HG02973 (cell line): ENCODE data around the gene TEX10.
"Not testable (repeated sequence)": the region's sequence is repeated elsewhere in the genome, so short reads cannot be mapped to it uniquely, and the experiment has no call there.

Source experiments
- ATAC-seq: cut with Tn5 transposase; IDR thresholded peaks from one replicate; pipeline ENCODE4 v1.9.1; 2021; ENCODE audit warnings: moderate library complexity; ENCODE audit not compliant: unreplicated experiment

TEX10 gene

DNA sequence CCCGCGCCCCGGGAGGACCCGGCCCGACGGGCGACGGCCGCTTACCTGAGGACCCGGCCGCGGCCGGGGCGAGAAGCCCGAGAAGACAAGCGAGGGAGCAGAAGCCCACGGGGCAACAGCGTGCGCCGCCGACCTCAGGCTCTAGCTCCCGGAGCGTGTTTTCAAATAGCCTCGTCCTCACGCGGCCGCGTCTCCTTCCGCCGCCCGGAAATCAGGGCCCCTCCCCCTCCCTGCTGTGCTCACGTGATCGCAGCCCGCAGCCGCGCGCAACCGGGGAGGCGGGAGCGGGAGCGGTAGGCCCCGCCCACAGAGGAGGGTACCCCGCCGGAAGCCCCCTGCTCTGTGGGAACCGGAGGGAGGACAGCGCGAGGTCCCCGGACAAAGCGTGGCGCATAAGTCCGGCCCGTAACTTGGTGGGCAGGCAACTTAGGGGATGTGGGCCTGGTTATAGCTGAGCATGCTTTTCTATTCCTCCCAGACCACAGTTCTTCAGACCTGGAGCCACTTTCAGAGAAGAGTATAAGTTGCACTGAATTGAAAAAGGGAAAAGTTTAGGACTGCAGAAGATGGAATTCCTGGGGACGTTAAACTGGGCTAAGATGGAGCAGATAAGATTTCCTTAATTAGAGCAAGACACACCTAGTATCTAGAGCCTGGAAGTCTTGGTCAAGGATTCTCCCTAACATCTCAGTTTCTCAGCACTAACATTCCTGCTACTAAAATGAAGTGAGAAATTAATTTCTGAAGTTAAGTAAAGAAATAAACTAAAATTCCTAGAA lies at the start of gene TEX10:
Gene TEX10, minus strand, starts transcription at position 216 of the 779 bp plus-strand sequence. CDS start 3,579 bp downstream, outside the sequence.
- peak; percentile 74 for ATAC-seq

GRCh38 chr9:100401042-100401441 lies 48.3 kb upstream of the TEX10 start:
- ATAC-seq: no peak

DNA sequence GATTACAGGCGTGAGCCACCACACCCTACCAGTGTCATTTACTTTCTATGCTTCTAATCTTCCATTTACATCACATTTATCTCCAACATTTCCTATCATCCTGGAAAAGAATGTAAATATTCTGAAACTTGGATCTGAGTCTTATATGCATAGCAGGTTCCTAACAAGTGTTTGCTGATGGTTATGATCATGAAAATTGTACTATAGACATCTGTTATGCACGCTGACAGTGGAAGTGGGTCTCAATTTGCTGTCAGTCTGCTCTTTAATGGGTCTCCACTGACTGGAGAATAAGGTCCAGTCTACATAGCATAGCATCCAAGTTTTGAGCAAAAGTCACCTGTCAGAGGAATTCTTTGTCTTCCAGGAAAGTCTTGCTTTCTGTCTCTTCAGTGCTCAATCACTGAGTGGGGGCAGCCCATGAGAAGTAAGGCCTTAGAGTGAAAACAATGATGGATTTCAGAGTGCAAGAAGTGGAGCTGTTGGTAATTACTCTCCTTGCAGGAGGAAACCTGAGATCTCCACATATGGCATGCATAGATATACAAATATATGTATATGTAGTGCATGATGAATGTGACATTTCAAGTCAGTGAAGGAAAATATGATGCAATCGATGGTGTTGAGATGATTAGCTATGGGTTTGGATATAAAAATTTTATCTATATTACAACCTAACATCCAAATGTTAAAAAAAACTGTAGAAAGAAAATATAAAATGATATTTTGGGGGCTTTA lies 45.0 kb upstream of the TEX10 start:
- ATAC-seq: no peak

- ATAC-seq: no peak
These were observed 44.0 kb upstream of the TEX10 start for GRCh38 chr9:100396769-100397168.

DNA sequence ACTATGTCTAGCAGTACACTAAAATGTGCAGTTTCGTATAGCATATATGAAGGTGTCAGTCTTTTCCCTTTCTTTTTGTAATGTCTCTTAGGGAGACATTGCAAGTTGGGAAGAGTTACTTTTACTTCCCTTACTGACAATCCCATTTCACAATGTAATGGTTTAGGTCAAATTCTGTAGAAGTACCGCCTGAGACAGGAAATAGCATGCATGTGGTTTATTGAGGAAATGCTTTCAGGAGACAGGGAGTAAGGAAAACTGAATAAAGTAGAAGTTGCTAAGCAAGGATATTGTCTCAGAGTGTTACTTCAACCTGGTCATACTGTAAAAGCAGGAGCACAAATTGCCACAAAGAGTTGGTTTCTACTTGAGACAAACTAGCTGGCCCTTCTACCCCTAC lies 42.1 kb upstream of the TEX10 start:
- no peak for ATAC-seq

DNA sequence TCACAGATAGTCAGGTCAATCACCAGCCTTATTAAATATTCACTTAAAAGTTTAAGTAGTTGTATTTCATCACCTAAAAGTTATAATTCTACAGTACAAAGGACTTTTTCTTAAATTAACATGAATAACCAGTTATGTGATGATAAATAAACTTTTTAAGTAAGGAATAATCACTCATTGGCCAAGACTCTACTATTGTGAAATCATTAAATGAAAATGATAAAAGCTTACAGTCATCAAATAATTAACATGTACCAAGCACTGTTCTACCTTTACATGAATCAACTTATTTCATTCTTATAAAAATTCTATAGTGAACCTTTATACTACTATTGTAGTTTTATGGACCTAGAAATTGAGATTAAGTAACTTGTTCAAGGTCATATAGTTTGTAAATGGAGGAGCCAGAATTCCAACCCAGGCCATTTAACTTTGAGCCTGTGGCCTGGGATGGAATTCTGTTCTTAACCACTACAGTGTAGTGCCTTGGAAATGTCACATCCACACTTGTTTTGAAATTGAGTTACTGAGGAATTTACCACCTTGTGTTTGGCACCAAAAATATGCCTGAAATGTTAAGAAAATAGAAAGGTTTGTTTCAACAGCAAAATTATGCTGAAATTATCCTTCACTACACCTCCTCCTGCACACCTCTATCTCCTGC lies 41.4 kb upstream of the TEX10 start:
- no peak for ATAC-seq

- ATAC-seq: not testable (repeated sequence)
These were observed 40.2 kb upstream of the TEX10 start for GRCh38 chr9:100392989-100393388.

GRCh38 chr9:100379862-100380261 lies 27.1 kb upstream of the TEX10 start:
- no peak for ATAC-seq

- no peak for ATAC-seq
These were observed 24.3 kb upstream of the TEX10 start for GRCh38 chr9:100377015-100377414.

DNA sequence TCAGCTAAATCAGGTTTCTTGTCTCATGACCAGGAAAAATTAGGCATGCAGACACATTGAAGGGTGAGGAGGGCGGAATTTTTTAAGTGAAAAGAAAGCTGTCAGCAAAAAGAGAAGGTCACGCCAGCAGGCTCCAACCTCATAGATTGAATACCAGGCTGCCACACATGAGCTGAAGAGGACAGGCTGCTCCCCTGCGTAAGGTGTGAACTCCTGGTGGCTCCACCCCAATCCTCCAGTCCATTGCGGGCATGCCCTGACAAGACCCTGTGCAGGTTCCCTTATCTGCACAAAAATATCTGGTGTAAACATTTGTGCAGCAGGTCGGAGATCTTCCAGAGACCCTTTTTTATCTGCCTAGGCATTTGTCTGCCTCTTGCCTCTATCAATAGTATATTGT lies 22.9 kb upstream of the TEX10 start:
- ATAC-seq: no peak

DNA sequence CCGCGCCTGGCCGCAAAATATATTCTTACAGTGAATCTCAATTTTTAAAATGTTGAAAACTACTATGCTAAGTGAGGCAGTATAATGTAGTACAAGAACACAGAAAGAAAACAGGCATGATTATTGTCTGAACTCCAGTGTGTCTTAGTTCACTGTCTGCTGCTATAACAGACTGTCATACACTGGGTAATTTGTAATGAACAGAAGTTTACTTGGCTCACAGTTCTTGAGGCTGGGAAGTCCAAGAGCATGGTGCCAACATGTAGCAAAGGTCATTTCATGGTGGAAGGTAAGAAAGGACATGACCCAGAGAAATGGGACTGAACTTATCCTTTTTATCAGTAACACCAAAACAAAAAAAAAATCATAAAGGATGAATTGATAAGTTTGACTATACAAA lies 19.9 kb upstream of the TEX10 start:
- no peak for ATAC-seq

GRCh38 chr9:100370064-100370723 lies 17.5 kb upstream of the TEX10 start:
- ATAC-seq: no peak

DNA sequence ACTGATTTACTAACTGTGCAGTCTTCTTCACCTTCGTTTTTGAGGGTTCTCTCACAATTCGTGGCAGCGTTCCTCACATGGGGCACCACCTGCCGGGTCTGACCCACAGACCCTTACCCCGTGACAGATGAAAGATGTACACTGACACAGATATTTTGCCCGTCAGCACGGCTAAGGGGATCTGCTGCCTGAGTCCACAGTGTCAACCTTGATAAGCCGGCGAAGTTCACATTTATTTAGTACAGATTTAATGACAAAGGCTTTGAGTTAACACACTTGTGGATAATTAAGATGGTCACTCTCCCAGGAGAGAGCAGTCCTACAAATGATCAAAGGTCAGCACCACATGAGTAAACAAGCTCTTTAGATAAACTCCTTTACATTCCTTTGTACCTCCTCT lies 15.9 kb upstream of the TEX10 start:
- no peak for ATAC-seq

GRCh38 chr9:100366121-100366520 lies 13.4 kb upstream of the TEX10 start:
- no peak for ATAC-seq

- ATAC-seq: no peak
These were observed 11.3 kb upstream of the TEX10 start for GRCh38 chr9:100364013-100364412.

GRCh38 chr9:100359057-100359456 lies 6.3 kb upstream of the TEX10 start:
- no peak for ATAC-seq

GRCh38 chr9:100357501-100357900 lies 4.8 kb upstream of the TEX10 start:
- no peak for ATAC-seq

- ATAC-seq: no peak
These were observed 2.8 kb upstream of the TEX10 start for GRCh38 chr9:100355561-100355960.

GRCh38 chr9:100354121-100354800 lies 1.5 kb upstream of the TEX10 start:
- no peak for ATAC-seq

DNA sequence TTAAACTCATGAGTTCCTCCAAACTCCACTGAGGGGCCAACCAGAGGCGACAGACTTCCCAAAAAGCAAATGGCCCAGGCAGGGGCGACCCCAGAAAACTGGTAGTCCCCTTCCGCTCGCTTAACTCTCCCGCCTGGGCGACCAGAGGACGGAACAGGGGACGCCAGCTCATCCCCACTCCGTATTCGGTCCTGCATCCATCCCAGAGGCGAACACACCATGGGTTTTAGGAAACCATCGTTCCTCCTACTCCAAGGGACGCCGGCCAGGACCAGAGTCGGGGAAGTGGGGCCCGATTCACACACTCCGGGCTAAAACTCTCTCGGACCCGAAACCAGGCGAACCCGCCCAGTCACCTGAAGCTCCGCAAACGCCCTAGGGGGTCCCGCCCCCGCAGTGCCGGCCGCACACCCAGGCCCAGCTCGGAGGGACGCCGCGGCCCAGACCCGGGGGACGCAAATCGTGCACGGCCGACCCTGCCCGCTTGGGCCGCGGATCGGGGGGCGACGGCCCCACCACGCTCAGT lies 478 bp downstream of the TEX10 start:
- peak; percentile 34 for ATAC-seq
